ENCODE data around the gene BBS2. TPM values are rescaled to one million over a fixed set of nuclear protein-coding genes. Genes with fewer than 3 reads are reported as not detected.
A peak's percentile ranks its signal among the peaks of the same experiment; 100 is the strongest.

The BBS2 gene
- total and polyA plus RNA-seq, 2 of the 13 experiments (the other 11 are each of a cell fraction or from before 2014, with no cell fraction given) = 59.7 to 68.3 TPM

DNA sequence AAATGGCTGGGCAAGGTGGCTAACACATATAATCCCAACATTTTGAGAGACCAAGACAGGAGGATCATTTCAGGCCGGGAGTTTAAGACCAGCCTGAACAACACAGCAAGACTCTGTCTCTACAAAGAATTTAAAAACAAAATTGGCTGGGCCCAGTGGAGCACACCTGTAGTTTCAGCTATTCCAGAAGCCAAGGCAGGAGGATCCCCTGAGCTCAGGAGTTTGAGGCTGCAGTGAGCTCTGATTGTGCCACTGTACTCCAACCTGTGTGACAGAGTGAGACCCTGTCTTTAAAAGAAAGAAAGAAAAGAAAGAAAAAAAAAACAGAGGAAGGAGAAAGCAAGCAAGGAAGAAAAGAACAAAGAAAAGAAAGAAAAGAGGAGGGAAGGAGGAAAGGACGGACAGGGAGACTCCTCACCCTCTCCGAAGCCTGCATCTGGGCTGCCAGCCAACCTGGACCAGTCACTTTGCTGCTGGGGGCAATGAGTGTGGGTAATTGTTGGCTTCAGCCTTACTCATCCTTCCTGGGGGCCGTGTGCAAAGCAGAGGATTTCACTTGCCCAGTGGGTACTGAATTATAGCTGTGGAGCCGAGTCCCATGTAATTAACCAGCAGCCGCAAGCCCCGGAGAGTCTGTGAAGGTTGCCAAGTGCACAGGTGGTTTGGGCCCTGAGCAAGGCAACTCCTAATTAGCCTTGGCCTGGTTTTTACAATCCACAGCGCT lies 38.4 kb upstream of the BBS2 start:
- CTCF ChIA-PET (ENCODE audit: low intra/inter-chr PET ratio, low total read pairs) = no interaction called here
- Histone ChIP-seq H3K27ac (ENCODE audit: extremely low read length, insufficient read depth, low read length) (no peak overlapping the region), H3K4me2 (ENCODE audit: low read depth, low read length) (no peak overlapping the region), H3K4me3 (replicated peaks in 1 of 3; ENCODE audit: insufficient read depth in 1 of 3, low read depth in 2 of 3, low read length in 3 of 3) (no peak overlapping the region), H3K27me3 (ENCODE audit: control insufficient read depth in 1 of 2, insufficient read depth in 2 of 2, low read length in 2 of 2) (peaks cover 3 to 25% of the 10 kb centered on the region in 2 experiments; a peak in 4 of 5 replicates), H3K79me2 (ENCODE audit: insufficient read depth, low read length) (no peaks in the 10 kb centered on the region), H3K9ac (ENCODE audit: insufficient read depth, low read depth, low read length) (no peak overlapping the region), H3K36me3 (replicated peaks in 1 of 2; ENCODE audit: control insufficient read depth in 1 of 2, insufficient read depth in 2 of 2, low read length in 2 of 2) (no peaks in the 10 kb centered on the region), H4K20me1 (ENCODE audit: insufficient read depth, low read length) (no peaks in the 10 kb centered on the region), H3K9me3 (ENCODE audit: low read length) (no peaks in the 10 kb centered on the region), H3K4me1 (ENCODE audit: insufficient read depth, low read length) (peaks cover 45% of the 10 kb centered on the region), H2AFZ (ENCODE audit: low read length) (no peak overlapping the region)
- 38% methylated on average over 7 of the region's 8 CpGs for WGBS (ENCODE audit: low lambda C conversion rate)
- POLR2A ChIA-PET = no interaction called here
- ATAC-seq (peak; percentile 23; the same call in 2 of the 3 replicates), DNase-seq (ENCODE audit: low spot score) (no peak), FAIRE-seq (no peak)
- intact Hi-C loops (cut with micrococcal nuclease; ENCODE audit: unreplicated experiment) (no loop called here), in situ Hi-C loops (cut with HindIII; ENCODE audit: extremely low pct_ligation_motif_present, low pct_unique_long_range_greater_than_20kb) (no loop called here)
- no TSS peak for BruUV-seq (replicated peaks)
- no peak for TF ChIP-seq ZFP41 (CRISPR knock-in tag; IDR thresholded peaks at IDR 0.05; ENCODE audit: borderline replicate concordance)
- TF ChIP-seq SIN3B (IDR thresholded peaks at IDR 0.05; ENCODE audit: low read length) = no peak
- no peak for TF ChIP-seq EED (CRISPR knock-in tag; IDR thresholded peaks at IDR 0.05)
- no peak for TF ChIP-seq SRSF1 (optimal IDR thresholded peaks at IDR 0.05; ENCODE audit: low read depth, low read length)
- no peak for TF ChIP-seq SOX5 (CRISPR knock-in tag; IDR thresholded peaks at IDR 0.05; ENCODE audit: borderline replicate concordance)
- TF ChIP-seq MZF1 (CRISPR knock-in tag; IDR thresholded peaks at IDR 0.05; ENCODE audit: borderline replicate concordance) = no peak
- TF ChIP-seq ZNF672 (CRISPR knock-in tag; IDR thresholded peaks at IDR 0.05) = no peak
- no peak for TF ChIP-seq ZNF10 (CRISPR knock-in tag; IDR thresholded peaks at IDR 0.05; ENCODE audit: borderline replicate concordance, low read depth)
- no peak for TF ChIP-seq ZNF121 (CRISPR knock-in tag; IDR thresholded peaks at IDR 0.05)
- TF ChIP-seq CC2D1A (CRISPR knock-in tag; IDR thresholded peaks at IDR 0.05) = no peak

Data from HepG2 (cell line).